Keratinocyte (primary cell): ENCODE results near the gene TRAPPC2L. TPM values are rescaled to one million over a fixed set of nuclear protein-coding genes. Genes with fewer than 3 reads are reported as not detected.

Experiments used
- DNase-seq: peaks from one replicate; pipeline ENCODE4 v3.0.0-alpha.2; 2011; ENCODE audit warnings: low read depth, missing footprints, low spot score
- FAIRE-seq: peaks from 2 replicates; lab custom pipeline; 2011; peaks lifted over from hg19 to GRCh38; lab: Jason Lieb, UNC
- H2AFZ ChIP-seq: 2 replicates; pipeline ENCODE4 v1.6.0; 2012; ENCODE audit warnings: low read length, control low read depth, inconsistent platforms; ENCODE audit not compliant: control insufficient read depth
- H3K27ac ChIP-seq: 2 replicates; pipeline ENCODE4 v1.5.1; 2011; ENCODE audit warnings: low read length; ENCODE audit not compliant: control insufficient read depth, insufficient read depth
- H3K27me3 ChIP-seq: 3 replicates; pipeline ENCODE4 v1.6.0; 2011; ENCODE audit warnings: low read length; ENCODE audit not compliant: control insufficient read depth, insufficient read depth; ENCODE audit errors: extremely low read depth
- H3K36me3 ChIP-seq, 2 experiments: 2 replicates in 1 of 2; 3 replicates in 1 of 2; pipeline ENCODE4 v1.5.1; 2011; ENCODE audit warnings: low read length in 2 of 2, mild to moderate bottlenecking in 1 of 2; ENCODE audit not compliant: control insufficient read depth in 2 of 2, insufficient read depth in 2 of 2; ENCODE audit errors: extremely low read depth in 1 of 2
- H3K4me1 ChIP-seq: 3 replicates; pipeline ENCODE4 v1.5.1; 2011; ENCODE audit warnings: low read length; ENCODE audit not compliant: control insufficient read depth, insufficient read depth; ENCODE audit errors: extremely low read depth
- H3K4me2 ChIP-seq: 3 replicates; pipeline ENCODE4 v1.6.0; 2011; ENCODE audit warnings: low read depth, low read length; ENCODE audit not compliant: control insufficient read depth, insufficient read depth; ENCODE audit errors: extremely low read depth
- H3K4me3 ChIP-seq, 3 experiments: fragments of 200-600 bp in 1 of 3; sonication (generic) in 1 of 3; 2 replicates in 2 of 3; 3 replicates in 1 of 3; pipeline ENCODE4 v1.5.1; 2011 to 2016; ENCODE audit warnings: low read length in 3 of 3, mild to moderate bottlenecking in 3 of 3, control low read depth in 2 of 3, inconsistent platforms in 1 of 3, low read depth in 1 of 3, mixed read lengths in 1 of 3, mixed run types in 1 of 3, moderate library complexity in 1 of 3; ENCODE audit not compliant: control insufficient read depth in 2 of 3, insufficient read depth in 2 of 3; ENCODE audit errors: extremely low read depth in 1 of 3
- H3K79me2 ChIP-seq: 2 replicates; pipeline ENCODE4 v1.6.0; 2012; ENCODE audit warnings: low read length; ENCODE audit not compliant: control insufficient read depth, insufficient read depth
- H3K9ac ChIP-seq: 3 replicates; pipeline ENCODE4 v1.6.0; 2011; ENCODE audit warnings: low read length; ENCODE audit not compliant: control insufficient read depth, insufficient read depth; ENCODE audit errors: extremely low read depth
- H3K9me1 ChIP-seq: 3 replicates; pipeline ENCODE4 v1.6.0; 2011; ENCODE audit warnings: low read length; ENCODE audit not compliant: control insufficient read depth, insufficient read depth; ENCODE audit errors: extremely low read depth
- H3K9me3 ChIP-seq: 2 replicates; pipeline ENCODE4 v1.5.1; 2012; ENCODE audit warnings: low read depth, low read length; ENCODE audit not compliant: control insufficient read depth
- H4K20me1 ChIP-seq: 3 replicates; pipeline ENCODE4 v1.6.0; 2011; ENCODE audit warnings: low read length; ENCODE audit not compliant: control insufficient read depth, insufficient read depth; ENCODE audit errors: extremely low read depth
- EZH2 ChIP-seq: IDR thresholded peaks from one replicate; pipeline ENCODE4 v1.6.1; 2012; ENCODE audit warnings: inconsistent platforms, mild to moderate bottlenecking, low read length, moderate library complexity
- dilution Hi-C: fragments of 300-500 bp; cut with MboI; formaldehyde crosslinking; loops from one replicate; pipeline ENCODE4 v1.7.0; 2020; ENCODE audit warnings: low sequenced_read_pairs; ENCODE audit not compliant: extremely low pct_ligation_motif_present
- polyA plus RNA-seq, 5 experiments: library from polyadenylated mRNA; depleted of rRNA in 3 of 5; stranded (reverse) in 3 of 5; stranded (forward) in 1 of 5; unstranded in 1 of 5; fragments of >200 nt; gene quantifications; 1 replicate in 1 of 5; 2 replicates in 3 of 5; 3 replicates in 1 of 5; pipeline versions ENCODE4 v1.2.1 to v1.2.3, GENCODE V29; 2011 to 2012; ENCODE audit warnings: missing spikeins in 2 of 5, low read depth in 1 of 5, low replicate concordance in 1 of 5
- TF ChIP-seq, protein P1 (sequence below), 3 experiments: IDR thresholded peaks in 1 of 3; conservative IDR thresholded peaks in 1 of 3; optimal IDR thresholded peaks in 1 of 3; 2 replicates in 2 of 3; 3 replicates in 1 of 3; pipeline versions ENCODE3 to v1.5.1; 2011; ENCODE audit warnings: low read length in 3 of 3, mild to moderate bottlenecking in 3 of 3, moderate library complexity in 2 of 3, control low read depth in 1 of 3, inconsistent platforms in 1 of 3; ENCODE audit not compliant: insufficient read depth in 2 of 3; ENCODE audit errors: extremely low read depth in 1 of 3

The TRAPPC2L gene
- polyA plus RNA-seq, 1 donor (not counting 4 experiments of a cell fraction or from before 2014, with no cell fraction given), result 139 TPM

DNA sequence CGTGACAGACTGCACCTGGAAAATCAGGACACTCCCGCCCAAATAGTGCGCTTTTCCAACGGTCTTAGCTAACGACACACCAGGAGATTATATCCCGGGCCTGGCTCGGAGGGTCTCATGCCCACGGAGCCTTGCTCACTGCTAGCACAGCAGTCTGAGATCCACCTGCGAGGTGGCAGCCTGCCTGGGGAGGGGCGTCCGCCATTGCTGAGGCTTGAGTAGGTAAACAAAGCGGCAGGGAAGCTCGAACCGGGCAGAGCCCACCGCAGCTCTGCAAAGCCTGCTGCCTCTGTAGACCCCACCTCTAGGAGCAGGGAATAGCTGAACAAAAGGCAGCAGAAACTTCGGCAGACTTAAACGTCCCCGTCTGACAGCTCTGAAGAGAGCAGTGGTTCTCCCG, 5.3 kb upstream of the TRAPPC2L start:
- dilution Hi-C loops, result no loop called here
- TF ChIP-seq, protein P1, sequence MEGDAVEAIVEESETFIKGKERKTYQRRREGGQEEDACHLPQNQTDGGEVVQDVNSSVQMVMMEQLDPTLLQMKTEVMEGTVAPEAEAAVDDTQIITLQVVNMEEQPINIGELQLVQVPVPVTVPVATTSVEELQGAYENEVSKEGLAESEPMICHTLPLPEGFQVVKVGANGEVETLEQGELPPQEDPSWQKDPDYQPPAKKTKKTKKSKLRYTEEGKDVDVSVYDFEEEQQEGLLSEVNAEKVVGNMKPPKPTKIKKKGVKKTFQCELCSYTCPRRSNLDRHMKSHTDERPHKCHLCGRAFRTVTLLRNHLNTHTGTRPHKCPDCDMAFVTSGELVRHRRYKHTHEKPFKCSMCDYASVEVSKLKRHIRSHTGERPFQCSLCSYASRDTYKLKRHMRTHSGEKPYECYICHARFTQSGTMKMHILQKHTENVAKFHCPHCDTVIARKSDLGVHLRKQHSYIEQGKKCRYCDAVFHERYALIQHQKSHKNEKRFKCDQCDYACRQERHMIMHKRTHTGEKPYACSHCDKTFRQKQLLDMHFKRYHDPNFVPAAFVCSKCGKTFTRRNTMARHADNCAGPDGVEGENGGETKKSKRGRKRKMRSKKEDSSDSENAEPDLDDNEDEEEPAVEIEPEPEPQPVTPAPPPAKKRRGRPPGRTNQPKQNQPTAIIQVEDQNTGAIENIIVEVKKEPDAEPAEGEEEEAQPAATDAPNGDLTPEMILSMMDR (optimal IDR thresholded peaks at IDR 0.05 in 1 of 3, IDR thresholded peaks at IDR 0.05 in 1 of 3, conservative IDR thresholded peaks at IDR 0.05 in 1 of 3; ENCODE audit: extremely low read depth in 1 of 3, insufficient read depth in 2 of 3, low read length in 3 of 3), result no peak
- TF ChIP-seq EZH2, result no peak
- H3K9me3 ChIP-seq, result no peaks in the 10 kb centered on the region
- H3K4me1 ChIP-seq, result peaks cover 5% of the 10 kb centered on the region
- DNase-seq (no peak), FAIRE-seq (no peak)
- no peak overlapping the region for H3K4me2 ChIP-seq
- peaks cover 3% of the 10 kb centered on the region for H3K79me2 ChIP-seq
- no peak overlapping the region for H3K9ac ChIP-seq
- H3K27me3 ChIP-seq, result no peaks in the 10 kb centered on the region
- no peaks in the 10 kb centered on the region for H3K9me1 ChIP-seq
- peaks cover 4 to 6% of the 10 kb centered on the region in 2 experiments for H3K36me3 ChIP-seq
- H3K27ac ChIP-seq, result no peak overlapping the region
- no peaks in the 10 kb centered on the region for H4K20me1 ChIP-seq
- no peak overlapping the region for H3K4me3 ChIP-seq
- no peak overlapping the region for H2AFZ ChIP-seq

DNA sequence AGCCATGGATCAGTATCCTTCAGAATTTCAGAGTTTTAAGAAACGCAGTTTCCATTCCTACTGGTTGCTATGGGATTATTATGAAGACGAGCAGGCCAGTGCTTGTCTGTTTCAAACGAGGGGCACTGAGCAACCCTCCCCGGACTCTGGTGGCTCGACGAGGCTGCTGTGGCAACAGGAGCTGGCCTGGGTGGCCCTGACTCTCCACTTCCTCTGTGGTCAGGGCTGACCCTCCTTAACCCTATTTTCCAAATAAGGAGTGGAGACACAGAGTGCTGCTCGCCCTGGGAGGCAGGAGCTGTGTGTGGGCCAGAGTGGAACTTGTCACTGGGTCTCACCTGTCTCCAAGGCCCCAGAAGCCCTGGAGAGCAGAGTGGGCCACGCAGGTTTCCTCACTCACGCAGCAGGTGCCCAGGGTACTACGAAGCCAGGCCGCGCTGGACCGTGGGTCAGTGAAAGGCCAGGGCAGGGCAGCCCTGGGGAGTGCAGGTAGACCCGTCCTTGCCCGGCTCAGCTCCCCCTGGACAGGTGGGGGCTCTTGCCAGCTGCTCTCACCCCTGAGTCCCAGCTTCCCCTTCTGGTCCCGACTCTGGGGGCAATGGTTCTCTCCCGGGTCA, 3.5 kb upstream of the TRAPPC2L start:
- no peak overlapping the region for H3K9ac ChIP-seq
- no peaks in the 10 kb centered on the region for H3K9me3 ChIP-seq
- peaks cover 4 to 6% of the 10 kb centered on the region in 2 experiments for H3K36me3 ChIP-seq
- no peak overlapping the region for H3K4me2 ChIP-seq
- no peak overlapping the region for H3K27ac ChIP-seq
- H3K9me1 ChIP-seq, result no peaks in the 10 kb centered on the region
- no peaks in the 10 kb centered on the region for H4K20me1 ChIP-seq
- dilution Hi-C loops, result no loop called here
- no peaks in the 10 kb centered on the region for H3K27me3 ChIP-seq
- H3K4me1 ChIP-seq, result peaks cover 5% of the 10 kb centered on the region
- DNase-seq (no peak), FAIRE-seq (no peak)
- H3K79me2 ChIP-seq, result peaks cover 5% of the 10 kb centered on the region
- no peak overlapping the region for H3K4me3 ChIP-seq
- TF ChIP-seq, protein P1 (optimal IDR thresholded peaks at IDR 0.05 in 1 of 3, IDR thresholded peaks at IDR 0.05 in 1 of 3, conservative IDR thresholded peaks at IDR 0.05 in 1 of 3; ENCODE audit: extremely low read depth in 1 of 3, insufficient read depth in 2 of 3, low read length in 3 of 3), result no peak
- TF ChIP-seq EZH2, result no peak
- H2AFZ ChIP-seq, result no peak overlapping the region
